ENCODE data around the gene LRP1-AS.

The LRP1-AS gene

DNA sequence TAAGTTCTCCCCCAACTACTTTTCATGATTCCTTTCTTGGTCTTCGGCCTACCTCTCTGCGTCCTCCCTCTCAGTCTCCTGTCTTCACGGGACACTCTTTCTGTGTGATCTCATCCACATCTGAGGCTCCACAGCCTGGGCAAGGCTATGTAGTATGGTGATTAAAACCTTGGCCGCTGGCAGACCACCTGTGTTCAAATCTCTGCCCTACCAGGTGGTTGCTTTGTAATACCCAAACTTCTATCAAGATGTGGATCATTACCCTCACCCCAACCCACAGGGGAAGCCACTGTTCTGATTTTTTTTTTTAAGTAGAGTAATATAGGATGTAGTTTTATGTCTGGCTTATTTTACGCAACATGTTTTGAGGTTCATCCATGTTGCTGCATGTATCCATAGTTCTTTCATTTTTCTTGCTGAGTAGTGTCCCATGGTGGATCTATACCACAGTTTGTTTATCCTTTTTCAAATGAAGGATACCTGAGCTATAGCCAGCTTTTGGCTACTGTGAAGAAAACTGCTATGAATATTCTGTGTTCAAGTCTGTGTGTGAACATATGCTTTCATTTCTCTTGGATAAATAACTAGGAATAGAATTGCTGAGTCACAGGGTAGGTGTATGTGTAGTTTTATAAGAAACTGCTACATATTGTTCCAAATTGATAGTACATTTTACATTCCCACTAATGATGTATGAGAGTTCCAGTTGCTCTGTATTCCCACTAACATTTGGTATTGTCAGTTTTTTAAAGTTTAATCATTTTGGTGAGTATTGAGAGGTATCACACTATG lies 27.9 kb downstream of the LRP1-AS start:
- DNase-seq, result no peak

DNA sequence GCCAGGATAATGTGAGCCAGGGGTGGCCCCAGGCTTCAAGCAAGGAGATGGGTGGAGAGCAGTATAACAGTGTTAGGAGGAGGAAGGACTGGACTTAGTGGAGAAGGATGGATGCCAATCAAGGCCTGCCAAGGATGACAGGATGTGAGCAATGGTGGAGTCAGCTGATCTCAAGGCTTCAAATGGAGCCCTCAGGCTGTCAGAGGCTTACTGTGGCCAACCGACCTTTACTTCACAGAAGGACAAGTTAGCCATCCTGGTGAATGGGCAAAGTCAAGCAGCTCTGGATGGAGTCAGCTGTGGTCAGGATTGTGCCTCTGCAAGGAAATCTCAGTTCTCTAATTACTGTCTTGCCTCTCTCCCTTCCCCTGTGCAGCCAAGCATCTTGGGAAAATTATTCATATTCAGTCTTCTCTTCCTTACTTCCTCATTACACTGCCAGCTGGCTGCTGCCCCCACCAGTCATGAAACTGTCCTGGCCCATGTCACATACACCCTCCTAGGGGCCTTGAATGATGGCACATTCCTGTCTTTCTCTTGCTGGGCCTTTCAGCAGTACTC lies 28.6 kb downstream of the LRP1-AS start:
- DNase-seq, result peak; percentile 40

DNA sequence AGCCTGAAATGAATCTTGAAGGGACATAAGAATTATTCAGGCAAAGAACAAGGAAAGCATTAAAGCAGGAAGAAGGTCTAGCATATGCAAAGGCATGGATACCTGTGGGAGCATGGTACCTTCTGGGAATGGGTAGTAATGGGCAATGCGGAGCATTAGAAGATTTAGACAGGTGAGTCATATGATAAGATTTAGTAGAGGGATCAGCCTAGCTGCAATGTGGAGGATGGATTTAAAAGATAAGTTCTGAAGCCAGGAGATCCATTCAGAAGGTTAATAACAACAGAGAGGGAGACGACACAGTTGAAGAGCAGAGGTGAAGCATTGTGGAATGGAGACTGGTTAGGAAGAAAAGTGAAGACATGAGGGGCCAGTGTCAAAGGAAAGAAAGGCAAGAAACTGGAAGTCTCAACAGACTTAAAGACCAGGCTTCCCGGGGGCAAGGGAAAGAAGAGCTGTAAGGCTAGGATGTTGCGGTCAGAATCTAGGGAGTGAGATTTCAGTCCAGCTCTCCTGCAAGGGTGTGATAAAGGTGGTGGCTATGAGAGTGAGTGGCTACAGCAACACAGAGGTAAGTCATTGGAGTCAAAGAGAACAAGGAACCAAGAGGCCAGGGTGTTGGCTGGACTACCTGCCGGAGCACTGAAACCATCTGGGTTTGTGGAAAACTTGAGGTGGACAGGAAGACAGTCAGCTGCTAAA lies 30.7 kb downstream of the LRP1-AS start:
- DNase-seq, result no peak

DNA sequence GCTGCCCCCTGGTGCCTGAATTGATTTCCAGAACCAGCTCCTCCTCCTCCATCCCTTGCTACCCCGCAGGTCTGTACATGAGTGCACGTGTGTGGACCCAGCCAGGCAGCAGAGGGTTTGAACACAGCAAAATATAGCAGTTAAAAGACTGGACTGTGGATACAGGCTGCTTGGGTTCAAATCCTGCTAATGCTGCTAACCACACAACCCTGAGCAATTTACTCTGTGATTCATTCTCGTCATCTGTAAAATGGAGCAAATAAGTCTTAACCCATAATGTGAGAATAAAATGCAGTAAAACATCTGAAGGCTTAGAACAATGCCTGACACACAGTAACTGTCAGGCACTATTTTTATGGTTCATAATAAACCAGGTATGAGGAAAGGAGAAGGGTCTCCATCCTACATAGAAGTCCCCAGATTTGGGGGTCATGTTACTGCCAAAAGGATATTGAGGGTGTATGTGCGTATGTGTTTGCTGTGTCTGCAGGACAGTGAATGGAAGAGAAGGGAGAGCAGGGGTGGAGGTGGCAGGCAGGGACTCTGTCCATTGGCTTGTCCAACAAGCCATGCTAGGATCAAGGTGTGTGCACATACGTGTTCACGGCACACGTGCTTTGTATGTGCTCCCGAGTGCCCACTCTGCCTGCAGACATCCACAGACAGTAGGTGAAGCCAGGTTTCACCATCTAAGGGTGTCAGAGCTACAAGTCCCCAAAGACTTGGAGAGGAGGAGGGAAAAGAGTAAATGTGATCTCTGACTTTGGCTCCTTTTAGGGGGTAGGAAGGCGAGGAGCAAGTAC lies 34.7 kb downstream of the LRP1-AS start:
- no peak for DNase-seq

DNA sequence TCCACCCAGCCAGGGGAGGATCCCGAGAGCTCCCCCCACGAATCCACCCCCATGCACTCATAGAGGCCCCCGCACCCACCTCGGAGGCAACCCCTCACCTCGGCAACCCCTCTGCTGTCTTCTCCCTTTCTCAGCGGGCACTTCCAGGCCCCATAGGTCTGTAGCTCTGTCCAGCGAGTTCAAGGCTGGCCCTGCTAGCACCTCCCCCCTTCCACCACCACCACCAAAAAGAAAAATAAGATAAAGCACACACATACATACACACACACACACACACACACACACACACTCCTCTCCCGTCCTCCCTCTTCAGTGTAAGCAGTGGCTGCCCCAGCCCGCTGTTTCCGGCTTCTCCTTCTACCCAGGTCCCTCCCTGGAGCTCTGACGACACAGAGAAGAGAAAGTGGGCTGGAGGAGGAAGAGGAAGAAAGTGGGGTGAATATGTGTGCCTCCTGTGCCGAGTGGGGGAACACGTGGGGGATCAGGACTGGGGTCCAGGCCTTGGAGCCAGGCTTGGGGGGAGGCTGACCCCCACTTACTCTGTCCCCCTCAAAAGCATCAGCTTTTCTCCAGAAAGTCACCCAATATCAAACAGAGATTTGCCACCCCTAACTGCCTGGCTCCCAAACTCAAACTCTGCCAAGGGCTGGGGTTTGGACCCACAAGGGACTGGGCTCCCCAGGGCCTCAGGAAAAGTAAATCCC lies 36.2 kb downstream of the LRP1-AS start, which contains the start of gene STAT6:
STAT6 (minus strand) TSS at position 332 of the 704 bp plus-strand sequence. CDS start 3,084 bp downstream, outside the sequence.
- DNase-seq, result peak; percentile 89

GRCh38 chr12:57110104-57111030 lies 37.1 kb downstream of the LRP1-AS start:
- DNase-seq, result peak; percentile 58

DNA sequence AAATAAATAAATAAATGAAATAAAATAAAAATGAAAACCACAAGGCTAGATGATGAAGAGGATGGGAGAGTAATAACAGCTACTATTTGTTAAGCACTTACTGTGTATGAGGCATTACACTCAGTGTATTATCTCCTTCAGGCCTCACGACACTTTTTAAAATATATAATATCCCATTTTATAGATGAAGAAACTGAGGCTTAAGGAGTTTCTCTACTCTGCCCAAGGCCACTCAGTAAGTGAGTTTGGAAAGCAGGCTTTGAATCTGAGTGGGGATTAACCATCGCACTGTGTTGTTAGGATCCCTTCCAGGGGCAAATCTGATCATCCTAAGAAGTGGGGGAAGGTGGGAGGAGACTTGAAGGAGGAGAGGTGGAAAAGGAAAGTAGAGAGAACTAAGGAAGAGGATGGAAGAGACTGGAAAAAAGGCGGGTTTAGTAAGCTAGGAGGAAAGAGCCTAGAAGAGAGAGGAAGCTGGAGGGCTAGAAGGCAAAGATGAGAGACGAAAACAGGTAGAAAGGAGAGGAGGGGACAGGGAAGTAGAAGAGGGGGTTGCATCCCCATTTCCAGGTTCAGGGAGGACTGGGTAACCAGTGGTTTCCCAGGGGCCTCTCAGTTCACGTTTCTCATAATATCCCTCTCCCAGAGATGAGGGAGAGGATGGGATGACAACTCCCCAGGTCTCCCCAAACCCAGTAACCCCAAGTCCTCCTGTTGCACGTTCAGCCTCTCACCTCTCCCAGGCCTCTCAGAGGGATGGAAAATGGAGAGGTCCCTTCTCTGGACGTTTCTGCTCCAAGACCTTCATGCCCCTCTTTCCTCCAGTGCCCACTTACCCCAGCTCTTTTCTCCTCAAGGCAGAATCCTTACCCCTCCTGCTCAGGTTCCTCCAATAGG lies 38.0 kb downstream of the LRP1-AS start:
- DNase-seq, result no peak

DNA sequence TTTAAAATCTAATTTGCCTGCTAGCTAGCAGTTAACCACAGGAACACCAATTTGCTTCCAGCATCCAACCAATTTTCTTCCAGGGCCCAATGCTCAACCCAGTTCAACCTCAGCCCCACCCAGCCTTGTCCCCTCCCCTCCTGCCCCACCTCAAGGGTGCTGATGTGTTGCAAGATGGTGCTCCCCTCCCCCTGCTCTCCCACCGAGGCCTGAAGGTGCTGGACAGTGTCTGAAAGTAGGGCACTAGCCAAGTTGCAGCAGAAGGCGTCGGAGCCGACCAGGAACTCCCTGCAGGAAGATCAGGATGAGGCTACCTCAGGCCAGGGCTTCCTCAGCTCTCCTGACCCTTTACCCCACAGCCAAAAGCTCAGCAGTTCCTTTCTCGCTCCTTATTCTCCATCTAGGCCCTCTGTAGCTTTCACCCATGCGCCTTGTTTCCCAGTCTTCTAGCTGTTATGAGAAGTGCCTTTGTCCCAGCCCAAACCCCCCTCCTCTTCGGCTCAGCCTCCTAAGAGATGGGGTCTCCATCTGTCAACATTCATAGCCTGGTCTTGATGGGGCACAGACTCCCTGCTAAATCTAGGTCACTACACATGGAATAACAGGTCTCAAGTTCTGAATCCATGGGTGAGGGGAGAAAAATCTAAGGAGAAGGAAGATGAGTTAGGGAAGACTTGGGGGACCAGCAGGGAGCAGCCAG lies 39.8 kb downstream of the LRP1-AS start:
- DNase-seq, result no peak

GRCh38 chr12:57106021-57106708 lies 41.3 kb downstream of the LRP1-AS start:
- DNase-seq, result no peak

GRCh38 chr12:57105011-57105753 lies 42.2 kb downstream of the LRP1-AS start:
- DNase-seq, result no peak

GRCh38 chr12:57104292-57104910 lies 43.0 kb downstream of the LRP1-AS start:
- DNase-seq, result no peak

- no peak for DNase-seq
Observed at GRCh38 chr12:57103856-57104255, 43.6 kb downstream of the LRP1-AS start.

- DNase-seq, result no peak
Observed at GRCh38 chr12:57101892-57102695, 45.3 kb downstream of the LRP1-AS start.

DNA sequence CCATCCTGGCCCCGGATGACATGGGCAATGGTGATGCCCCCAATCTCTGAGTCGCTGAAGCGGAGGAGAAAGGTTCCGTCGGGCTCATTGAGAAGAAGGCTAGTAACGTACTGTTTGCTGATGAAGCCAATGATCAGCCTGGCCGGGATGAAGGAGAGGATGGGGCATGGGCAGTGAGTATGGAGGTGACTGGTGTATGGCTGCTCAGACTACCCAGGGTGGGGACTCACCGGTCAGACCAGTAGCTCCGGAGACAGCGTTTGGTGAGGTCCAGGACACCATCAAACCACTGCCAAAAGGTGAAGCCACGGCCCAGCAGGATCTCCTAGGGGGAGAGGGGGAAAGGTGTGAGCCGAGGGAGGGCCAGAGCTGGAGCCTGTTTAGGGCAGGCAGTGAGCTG lies 47.7 kb downstream of the LRP1-AS start:
- no peak for DNase-seq

DNA sequence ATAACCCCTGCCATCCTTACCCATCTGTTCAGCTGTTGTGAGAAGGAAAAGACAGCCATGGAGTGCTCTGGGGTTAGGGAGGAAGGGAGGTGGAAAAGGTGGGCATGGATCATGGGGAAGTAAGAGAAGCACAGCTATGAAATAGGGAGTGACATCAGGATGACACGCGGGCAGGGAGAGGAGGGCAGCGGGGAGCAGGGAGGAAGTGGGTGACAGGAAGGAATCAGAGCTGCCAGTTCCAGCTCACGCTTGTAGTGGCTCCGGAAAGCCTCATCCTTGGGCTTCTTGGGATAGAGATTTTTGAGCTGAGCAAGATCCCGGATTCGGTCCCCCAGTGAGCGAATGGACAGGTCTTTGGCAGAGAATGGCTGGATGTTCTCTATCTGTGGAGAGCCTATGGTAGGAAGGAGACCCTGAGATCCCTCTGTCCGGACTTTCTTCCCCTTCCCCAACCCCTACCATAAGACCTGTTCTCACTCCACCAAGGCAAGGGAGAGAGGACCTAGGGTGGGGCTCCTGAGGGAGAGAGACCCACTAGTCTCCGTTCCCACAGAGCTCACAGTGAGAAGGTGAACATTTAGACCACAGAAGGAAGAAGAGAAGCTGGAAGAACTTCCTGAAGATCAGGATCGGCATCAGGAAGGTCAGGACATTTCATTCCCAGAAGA lies 48.2 kb downstream of the LRP1-AS start:
- no peak for DNase-seq

GRCh38 chr12:57098546-57098945 lies 48.9 kb downstream of the LRP1-AS start:
- DNase-seq, result no peak
